OCI-LY3 (cell line): ENCODE results near the gene CPAMD8.

Experiments used
- H2AFZ ChIP-seq: fragments of 200-600, 300-600 bp; shearing (Covaris generic); 2 replicates; pipeline ENCODE4 v1.6.0; 2014; ENCODE audit warnings: antibody characterized with exemption, low read depth, low read length
- H3K27ac ChIP-seq: fragments of 200-600, 300-600 bp; sonication (generic); 2 replicates; pipeline ENCODE4 v1.5.1; 2014; ENCODE audit warnings: mild to moderate bottlenecking, low read length, moderate library complexity, mixed read lengths
- H3K27me3 ChIP-seq: fragments of 200-600, 300-600 bp; sonication (generic); 2 replicates; pipeline ENCODE4 v1.6.1; 2014; ENCODE audit warnings: low read depth, low read length, mixed read lengths
- H3K36me3 ChIP-seq: fragments of 200-600, 300-600 bp; sonication (generic); replicated peaks from 2 replicates; pipeline ENCODE3; 2014; ENCODE audit warnings: low read depth, low read length, mixed read lengths
- H3K4me1 ChIP-seq: fragments of 300-600, 200-600 bp; sonication (generic); 2 replicates; pipeline ENCODE4 v1.6.1; 2014; ENCODE audit warnings: low read length, mixed read lengths
- H3K4me2 ChIP-seq: fragments of 200-600, 300-600 bp; sonication (generic); 2 replicates; pipeline ENCODE4 v1.6.1; 2014; ENCODE audit warnings: low read length, mixed read lengths
- H3K4me3 ChIP-seq: fragments of 300-600, 200-600 bp; sonication (generic); 2 replicates; pipeline ENCODE4 v1.5.1; 2014; ENCODE audit warnings: antibody characterized with exemption, mild to moderate bottlenecking, low read length, moderate library complexity
- H3K79me2 ChIP-seq: fragments of 300-600, 200-600 bp; shearing (Covaris generic); 2 replicates; pipeline ENCODE4 v1.6.1; 2014; ENCODE audit warnings: mild to moderate bottlenecking, low read length, mixed read lengths
- H3K9ac ChIP-seq: fragments of 300-600, 200-600 bp; shearing (Covaris generic); 2 replicates; pipeline ENCODE4 v1.6.0; 2014; ENCODE audit warnings: mild to moderate bottlenecking, low read length, moderate library complexity
- H3K9me3 ChIP-seq: fragments of 200-600, 300-600 bp; shearing (Covaris generic); 2 replicates; pipeline ENCODE4 v1.6.1; 2014; ENCODE audit warnings: low read length, mixed read lengths; ENCODE audit not compliant: insufficient read depth
- H4K20me1 ChIP-seq: fragments of 200-600, 300-600 bp; sonication (generic); 2 replicates; pipeline ENCODE4 v1.6.1; 2016; ENCODE audit warnings: low read length, mixed read lengths; ENCODE audit not compliant: insufficient read depth
- EZH2phosphoT487 ChIP-seq: fragments of 200-600 bp; shearing (Covaris generic); IDR thresholded peaks from 2 replicates; pipeline ENCODE4 v1.6.1; 2018; ENCODE audit warnings: antibody characterized with exemption, mixed run types, low read depth
- TF ChIP-seq, protein P1 (sequence below): fragments of 200-600, 300-600 bp; sonication (generic); IDR thresholded peaks from 2 replicates; pipeline ENCODE4 v1.5.1; 2014; ENCODE audit warnings: antibody characterized with exemption, low read length, low read depth

CPAMD8 gene

DNA sequence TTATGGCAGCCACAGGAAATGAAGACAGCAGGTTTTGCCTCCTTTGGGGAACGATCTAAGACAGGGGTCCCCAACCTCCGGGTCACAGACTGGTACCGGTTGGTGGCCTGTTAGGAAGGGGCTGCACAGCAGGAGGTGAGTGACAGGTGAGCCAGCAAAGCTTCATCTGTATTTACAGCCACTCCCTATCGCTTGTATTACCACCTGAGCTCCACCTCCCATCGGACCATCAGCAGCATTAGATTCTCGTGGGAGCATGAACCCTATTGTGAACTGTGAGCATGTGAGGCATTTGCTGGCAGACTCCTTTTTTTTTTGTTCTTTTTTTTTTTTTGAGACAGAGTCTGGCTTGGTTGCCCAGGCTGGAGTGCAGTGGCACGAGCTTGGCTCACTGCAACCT, 115.6 kb downstream of the CPAMD8 start:
- 0 out of 2 replicates have a peak, but pooled peaks cover 4% of the 10 kb centered on the region for H3K9me3 ChIP-seq
- no peak overlapping the region for H3K4me3 ChIP-seq
- no peak overlapping the region for H2AFZ ChIP-seq
- H4K20me1 ChIP-seq, result no peaks in the 10 kb centered on the region
- no peaks in the 10 kb centered on the region for H3K79me2 ChIP-seq
- H3K4me1 ChIP-seq, result no peaks in the 10 kb centered on the region
- H3K27ac ChIP-seq, result no peak overlapping the region
- H3K36me3 ChIP-seq, result no peaks in the 10 kb centered on the region
- H3K9ac ChIP-seq, result no peak overlapping the region
- no peaks in the 10 kb centered on the region for H3K27me3 ChIP-seq
- no peak overlapping the region for H3K4me2 ChIP-seq
- no peak for TF ChIP-seq EZH2phosphoT487
- TF ChIP-seq, protein P1, sequence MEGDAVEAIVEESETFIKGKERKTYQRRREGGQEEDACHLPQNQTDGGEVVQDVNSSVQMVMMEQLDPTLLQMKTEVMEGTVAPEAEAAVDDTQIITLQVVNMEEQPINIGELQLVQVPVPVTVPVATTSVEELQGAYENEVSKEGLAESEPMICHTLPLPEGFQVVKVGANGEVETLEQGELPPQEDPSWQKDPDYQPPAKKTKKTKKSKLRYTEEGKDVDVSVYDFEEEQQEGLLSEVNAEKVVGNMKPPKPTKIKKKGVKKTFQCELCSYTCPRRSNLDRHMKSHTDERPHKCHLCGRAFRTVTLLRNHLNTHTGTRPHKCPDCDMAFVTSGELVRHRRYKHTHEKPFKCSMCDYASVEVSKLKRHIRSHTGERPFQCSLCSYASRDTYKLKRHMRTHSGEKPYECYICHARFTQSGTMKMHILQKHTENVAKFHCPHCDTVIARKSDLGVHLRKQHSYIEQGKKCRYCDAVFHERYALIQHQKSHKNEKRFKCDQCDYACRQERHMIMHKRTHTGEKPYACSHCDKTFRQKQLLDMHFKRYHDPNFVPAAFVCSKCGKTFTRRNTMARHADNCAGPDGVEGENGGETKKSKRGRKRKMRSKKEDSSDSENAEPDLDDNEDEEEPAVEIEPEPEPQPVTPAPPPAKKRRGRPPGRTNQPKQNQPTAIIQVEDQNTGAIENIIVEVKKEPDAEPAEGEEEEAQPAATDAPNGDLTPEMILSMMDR, result no peak

DNA sequence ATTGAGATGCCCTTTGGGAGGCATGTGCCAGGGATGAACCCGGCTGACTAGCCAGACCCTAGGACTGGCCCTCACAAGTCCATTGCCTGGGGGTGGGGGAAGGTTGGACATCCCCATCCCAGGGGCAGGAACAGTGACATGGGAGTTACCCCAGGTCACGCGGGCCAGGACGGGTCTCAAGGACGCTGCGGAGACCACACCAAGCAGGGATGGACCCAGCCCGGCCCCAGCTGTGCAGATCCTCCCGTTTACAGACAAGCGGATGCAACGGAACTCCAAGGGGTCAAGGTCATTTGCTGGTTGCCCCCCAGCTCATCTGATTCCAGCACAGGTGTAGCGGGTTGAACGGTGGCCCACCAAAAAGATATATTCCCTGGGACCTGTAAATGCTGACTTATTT, 117.9 kb downstream of the CPAMD8 start:
- Histone ChIP-seq H3K4me1 (no peaks in the 10 kb centered on the region), H3K4me2 (no peak overlapping the region), H3K9me3 (0 out of 2 replicates have a peak, but pooled peaks cover 4% of the 10 kb centered on the region), H3K9ac (no peak overlapping the region), H3K36me3 (no peaks in the 10 kb centered on the region), H3K79me2 (no peaks in the 10 kb centered on the region), H3K4me3 (no peak overlapping the region), H4K20me1 (no peaks in the 10 kb centered on the region), H3K27me3 (no peaks in the 10 kb centered on the region), H2AFZ (no peak overlapping the region), H3K27ac (no peak overlapping the region)
- TF ChIP-seq, protein P1, result no peak
- TF ChIP-seq EZH2phosphoT487, result no peak

DNA sequence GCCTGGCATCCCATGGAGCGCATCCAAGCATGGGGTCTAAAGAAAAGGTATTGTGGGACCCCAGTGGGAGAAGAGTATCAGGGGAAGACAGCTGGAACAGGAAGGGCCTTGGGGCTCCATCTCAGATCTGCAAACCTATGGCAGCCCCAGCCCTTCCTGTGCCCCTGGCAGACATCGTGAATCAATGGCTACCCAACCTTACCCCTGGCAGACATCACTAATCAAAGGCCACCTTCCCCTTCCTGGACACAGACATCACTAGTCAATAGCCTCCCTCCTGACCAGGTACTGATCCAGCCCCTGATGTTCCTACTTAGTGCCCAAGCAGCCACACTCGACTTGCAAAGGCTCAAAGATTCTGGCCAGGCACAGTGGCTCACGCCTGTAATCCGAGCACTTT, 122.0 kb downstream of the CPAMD8 start:
- Histone ChIP-seq H2AFZ (no peak overlapping the region), H3K4me2 (no peak overlapping the region), H3K79me2 (no peaks in the 10 kb centered on the region), H3K36me3 (no peaks in the 10 kb centered on the region), H4K20me1 (no peaks in the 10 kb centered on the region), H3K27ac (no peak overlapping the region), H3K27me3 (no peaks in the 10 kb centered on the region), H3K4me3 (no peak overlapping the region), H3K4me1 (no peaks in the 10 kb centered on the region), H3K9me3 (no peaks in the 10 kb centered on the region), H3K9ac (no peak overlapping the region)
- TF ChIP-seq EZH2phosphoT487, result no peak
- TF ChIP-seq, protein P1, result no peak

DNA sequence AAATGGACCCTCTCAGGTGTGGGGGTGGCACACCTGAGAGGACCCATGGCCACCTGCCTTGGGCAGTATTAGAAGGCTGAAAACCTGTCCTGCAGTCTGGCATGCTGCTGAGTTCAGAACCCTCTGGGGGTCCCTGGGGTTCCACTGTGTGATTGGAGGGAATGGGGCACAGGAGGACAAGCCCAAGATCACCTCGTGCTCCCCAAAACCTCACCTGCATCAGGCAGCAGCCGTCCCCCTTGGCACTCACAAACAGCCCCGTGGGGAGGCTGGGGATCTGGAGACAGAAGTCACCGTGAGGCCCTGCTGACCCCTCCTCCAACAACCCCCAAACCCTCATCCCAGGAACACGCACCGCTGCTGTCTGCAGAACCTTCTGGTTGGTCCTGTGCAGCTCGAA, 123.3 kb downstream of the CPAMD8 start:
- no peaks in the 10 kb centered on the region for H3K36me3 ChIP-seq
- H3K4me3 ChIP-seq, result no peak overlapping the region
- no peak overlapping the region for H2AFZ ChIP-seq
- H3K9ac ChIP-seq, result no peak overlapping the region
- TF ChIP-seq, protein P1, result no peak
- no peak for TF ChIP-seq EZH2phosphoT487
- no peaks in the 10 kb centered on the region for H3K27me3 ChIP-seq
- no peaks in the 10 kb centered on the region for H4K20me1 ChIP-seq
- H3K4me1 ChIP-seq, result no peaks in the 10 kb centered on the region
- H3K79me2 ChIP-seq, result no peaks in the 10 kb centered on the region
- no peaks in the 10 kb centered on the region for H3K9me3 ChIP-seq
- no peak overlapping the region for H3K4me2 ChIP-seq
- no peak overlapping the region for H3K27ac ChIP-seq
